Stimulated activated CD4-positive, alpha-beta T cell treated with anti-CD3 and anti-CD28 coated beads, Interleukin-15, amount 100 ng/mL, for 48 hours (primary cell): ENCODE data around the gene EXOC4.
"Not testable (repeated sequence)": the region's sequence is repeated elsewhere in the genome, so short reads cannot be mapped to it uniquely, and the experiment has no call there.

Experiments used
- DNase-seq, 2 donors: peaks; one replicate each; pipeline ENCODE4 v3.0.0-alpha.2; 2020; ENCODE audit warnings: low read depth in 2 of 2

Gene EXOC4

DNA sequence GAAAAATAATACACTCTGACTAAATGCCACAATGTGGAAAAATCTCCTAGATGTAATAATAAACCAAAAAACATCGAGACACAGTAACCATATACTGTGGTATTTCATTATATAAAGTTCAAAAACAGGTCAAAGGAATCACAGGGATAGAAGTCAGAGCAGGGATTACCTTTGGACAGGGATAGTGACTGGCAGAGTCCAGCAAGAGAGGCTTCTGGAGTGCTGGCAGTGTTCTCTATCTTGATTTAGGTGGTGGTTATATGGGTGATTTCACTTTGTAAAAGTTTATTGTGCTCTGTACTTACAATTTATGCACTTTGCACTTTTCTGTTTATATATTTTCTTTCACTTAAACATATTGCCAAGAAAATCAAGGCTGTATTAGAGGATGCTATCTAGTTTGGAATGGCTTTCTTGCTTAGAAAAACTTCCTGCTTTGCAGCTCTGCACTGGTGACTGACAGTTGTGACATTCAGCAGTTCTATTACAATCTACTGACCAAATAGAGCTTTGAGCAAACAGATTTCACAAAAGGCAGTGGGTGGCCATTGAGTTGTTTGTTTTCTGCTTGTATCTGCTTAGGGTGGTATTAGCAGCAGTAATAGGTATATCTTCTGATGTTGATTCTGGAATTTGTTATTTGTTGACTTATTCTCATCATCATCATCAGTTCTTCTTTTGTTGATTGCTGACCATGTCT, 610.6 kb downstream of the EXOC4 start:
- no peak for DNase-seq

DNA sequence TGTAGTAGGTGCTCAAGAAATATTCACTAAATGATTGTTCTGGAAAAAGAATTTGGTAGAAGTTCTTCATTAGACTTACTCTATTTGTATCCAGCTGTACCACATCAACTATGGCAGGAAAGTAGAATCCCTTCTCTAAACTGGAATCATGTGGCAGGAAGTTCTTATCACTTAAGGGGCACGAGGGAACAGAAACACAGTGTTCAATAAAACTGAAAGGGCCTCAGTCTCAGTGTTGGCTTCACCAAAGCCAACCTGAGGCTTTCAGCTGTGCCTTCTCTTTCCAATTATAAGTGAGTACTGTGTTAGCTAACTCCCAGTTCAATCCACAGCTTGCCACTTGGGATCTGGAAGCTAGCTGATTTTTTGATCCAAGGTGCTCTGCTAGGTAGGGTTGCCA, 616.7 kb downstream of the EXOC4 start:
- no peak for DNase-seq

GRCh38 chr7:133871757-133872156, 618.9 kb downstream of the EXOC4 start:
- DNase-seq, result no peak

DNA sequence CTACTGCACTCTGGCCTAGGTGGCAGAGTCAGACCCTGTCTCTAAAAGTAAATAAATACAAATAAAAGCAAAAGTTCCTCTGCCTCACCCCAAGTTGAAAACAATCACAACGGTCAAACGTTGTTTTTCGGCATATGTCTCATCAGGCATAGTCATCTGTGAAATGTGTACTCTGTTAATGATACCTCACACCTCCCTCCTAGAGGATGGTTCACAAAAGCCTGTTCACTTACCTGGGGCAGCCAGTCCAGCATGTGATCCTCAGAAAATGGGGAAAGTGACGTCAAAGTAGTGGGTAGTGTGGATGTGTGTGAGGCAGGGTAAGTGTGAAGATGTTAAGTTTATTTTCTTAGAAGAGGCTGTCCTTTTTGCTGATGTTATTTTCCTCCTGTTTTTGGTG, 620.3 kb downstream of the EXOC4 start:
- DNase-seq, result no peak

DNA sequence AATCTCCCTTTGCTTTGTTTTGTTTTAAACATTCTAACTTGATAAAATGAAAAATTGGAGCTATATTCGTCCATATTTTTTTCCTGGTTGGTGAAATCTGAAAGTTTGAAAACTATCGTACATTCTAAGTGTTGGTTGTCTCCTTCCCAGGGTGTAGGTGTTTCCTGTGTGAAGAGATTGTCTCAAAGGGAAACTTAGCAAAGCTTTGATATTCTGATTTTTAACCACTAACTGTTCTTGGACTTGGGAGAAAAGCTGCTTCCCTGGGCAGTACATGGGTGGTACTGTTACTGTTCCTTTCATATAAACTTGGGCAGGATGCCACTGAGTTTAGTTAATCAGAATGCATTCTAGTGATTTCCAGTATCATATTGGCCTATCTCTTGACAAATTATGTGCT, 620.8 kb downstream of the EXOC4 start:
- DNase-seq, result no peak

GRCh38 chr7:133883591-133883990, 630.7 kb downstream of the EXOC4 start:
- no peak for DNase-seq

- DNase-seq, result no peak
Measured at GRCh38 chr7:133885213-133885612, 632.3 kb downstream of the EXOC4 start.

- DNase-seq, result no peak
Measured at GRCh38 chr7:133886086-133886485, 633.2 kb downstream of the EXOC4 start.

- DNase-seq, result no peak
Measured at GRCh38 chr7:133886797-133887196, 633.9 kb downstream of the EXOC4 start.

DNA sequence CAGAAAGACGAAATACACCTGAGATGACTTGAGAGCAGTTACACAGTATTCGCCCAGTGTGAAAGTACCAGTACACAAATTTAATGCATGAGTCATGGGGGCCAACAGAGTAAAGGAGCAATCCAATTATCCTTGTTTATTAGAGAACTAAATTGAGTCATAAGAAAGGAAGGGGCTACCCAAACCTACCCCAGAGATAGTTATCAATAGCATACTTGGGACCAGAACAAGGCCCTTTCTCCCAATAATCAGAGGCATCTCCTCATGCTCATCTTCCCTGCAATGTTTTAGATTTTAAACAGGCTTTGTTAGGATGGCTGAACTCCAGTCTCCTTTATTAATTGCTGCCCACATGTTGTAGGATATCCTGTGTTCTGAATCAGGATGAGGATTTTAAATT, 634.6 kb downstream of the EXOC4 start:
- DNase-seq, result no peak

DNA sequence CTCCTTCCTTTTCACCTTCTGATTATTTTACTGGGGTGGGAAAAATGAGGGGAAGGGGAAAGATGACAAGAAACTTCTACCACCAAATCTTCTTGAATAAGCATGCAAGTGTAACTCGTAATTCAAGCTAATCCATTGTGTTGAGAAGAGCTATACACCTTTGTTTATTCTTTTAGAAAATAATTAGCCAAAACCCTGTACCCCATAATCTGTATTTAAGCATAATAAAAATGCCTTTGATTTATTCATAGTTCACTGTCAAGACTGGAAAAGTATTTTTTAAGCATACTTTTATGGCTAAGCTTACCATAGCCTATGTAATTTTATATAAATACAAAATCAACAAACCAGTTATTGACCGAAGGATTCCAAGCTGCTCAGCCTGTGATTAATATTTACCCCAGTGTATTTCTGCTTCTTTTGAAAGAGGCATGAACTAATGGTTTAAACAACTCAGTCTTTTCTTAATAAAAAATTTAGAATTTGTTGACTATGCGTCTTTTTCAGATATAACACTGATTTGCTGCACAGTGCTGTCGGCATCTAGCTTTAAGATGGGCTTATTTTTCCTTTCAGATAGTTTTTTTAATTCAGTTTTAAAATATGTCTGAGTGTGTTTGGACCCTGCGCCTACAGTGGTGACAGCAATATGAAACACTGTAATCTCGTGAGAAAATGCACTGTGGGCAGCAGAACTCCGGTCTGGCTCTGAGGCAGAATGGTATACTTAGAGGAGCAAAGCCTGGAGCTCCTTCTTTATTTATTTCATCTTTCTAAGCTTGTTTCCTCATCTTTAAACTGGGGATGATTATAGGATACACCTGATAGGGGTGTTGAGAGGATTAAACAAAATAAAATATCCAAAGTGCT, 635.4 kb downstream of the EXOC4 start:
- no peak for DNase-seq

- no peak for DNase-seq
Measured at GRCh38 chr7:133904776-133905175, 651.9 kb downstream of the EXOC4 start.

DNA sequence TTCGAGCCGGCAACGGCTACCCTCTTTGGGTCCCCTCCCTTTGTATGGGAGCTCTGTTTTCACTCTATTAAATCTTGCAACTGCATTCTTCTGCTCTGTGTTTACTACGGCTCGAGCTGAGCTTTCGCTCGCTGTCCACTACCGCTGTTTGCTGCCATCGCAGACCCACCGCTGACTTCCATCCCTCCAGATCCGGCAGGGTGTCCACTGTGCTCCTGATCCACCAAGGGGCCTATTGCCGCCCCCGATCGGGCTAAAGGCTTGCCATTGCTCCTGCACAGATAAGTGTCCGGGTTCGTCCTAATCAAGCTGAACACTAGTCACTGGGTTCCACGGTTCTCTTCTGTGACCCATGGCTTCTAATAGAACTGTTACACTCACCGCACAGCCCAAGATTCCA, 653.7 kb downstream of the EXOC4 start:
- not testable (repeated sequence) for DNase-seq

GRCh38 chr7:133910761-133911160, 657.9 kb downstream of the EXOC4 start:
- DNase-seq, result no peak

DNA sequence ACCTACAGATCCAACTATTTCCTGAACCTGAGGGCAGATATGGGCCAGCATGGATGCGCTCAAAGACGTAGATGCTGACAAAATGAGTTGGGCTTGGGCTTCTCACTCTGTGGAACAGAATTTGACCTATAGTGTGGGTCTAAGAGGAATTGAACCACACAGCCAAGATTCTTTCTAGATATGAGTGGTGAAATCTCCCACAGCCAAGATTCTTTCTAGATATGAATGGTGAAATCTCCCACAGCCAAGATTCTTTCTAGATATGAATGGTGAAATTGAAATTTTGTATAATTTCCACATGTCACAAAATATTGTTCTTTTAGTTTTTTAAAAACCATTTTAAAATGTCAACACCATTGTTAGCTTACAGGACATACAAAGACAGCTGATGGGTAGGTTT, 658.8 kb downstream of the EXOC4 start:
- no peak for DNase-seq

DNA sequence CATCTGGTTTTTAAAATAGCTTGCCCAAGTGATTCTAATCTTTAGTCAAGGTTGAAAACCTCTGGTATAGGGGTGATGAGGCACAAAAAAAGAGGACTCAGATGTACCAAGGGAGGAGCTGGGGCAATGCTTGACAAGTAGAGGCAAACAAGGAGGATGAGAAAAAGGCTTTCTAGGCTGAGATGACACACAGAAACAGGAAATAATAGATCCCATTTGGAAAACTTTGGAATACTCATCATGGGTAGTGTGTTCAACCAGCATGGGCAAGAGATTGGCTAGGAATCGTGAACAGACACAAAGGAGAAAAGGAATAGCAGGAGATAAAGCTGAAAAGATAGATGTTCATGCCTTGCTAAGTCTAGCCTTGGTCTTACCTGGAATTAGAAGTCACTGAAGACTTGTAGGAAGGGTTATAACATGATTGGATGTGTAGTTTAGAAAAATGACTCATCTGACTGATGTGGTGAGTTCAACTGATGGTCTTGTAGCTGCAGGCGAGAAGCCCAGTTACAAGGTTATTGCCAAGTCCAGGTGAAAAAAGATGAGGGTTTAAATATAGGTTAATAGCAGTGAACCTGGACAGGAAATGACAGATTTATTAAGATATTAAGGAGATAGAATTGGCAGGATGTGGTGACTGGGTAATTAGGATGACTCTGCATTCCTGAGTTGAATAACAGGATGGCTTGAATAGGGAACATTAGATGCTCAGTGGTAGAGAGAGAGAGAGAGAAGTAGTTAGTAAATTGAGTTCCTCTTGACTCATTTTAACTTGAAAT, 660.2 kb downstream of the EXOC4 start:
- no peak for DNase-seq

DNA sequence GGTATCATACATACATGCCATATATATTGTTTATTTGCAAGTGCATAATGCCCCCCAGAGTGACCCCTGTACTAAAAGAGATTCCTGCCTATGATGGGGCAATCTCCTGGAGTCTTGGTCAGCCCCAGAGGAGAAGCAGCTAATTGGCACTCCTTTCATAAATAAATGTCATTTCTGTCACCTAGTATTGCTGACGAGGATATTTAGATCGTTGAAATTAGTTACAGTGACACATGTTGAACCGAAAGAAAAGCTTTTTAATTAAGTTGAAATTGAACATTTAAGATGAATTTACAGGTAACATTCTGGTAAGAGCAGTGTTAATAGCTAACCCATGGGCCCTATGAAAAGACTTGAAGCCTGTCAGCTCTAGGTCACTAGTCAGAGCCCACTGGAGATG, 663.7 kb downstream of the EXOC4 start:
- no peak for DNase-seq

DNA sequence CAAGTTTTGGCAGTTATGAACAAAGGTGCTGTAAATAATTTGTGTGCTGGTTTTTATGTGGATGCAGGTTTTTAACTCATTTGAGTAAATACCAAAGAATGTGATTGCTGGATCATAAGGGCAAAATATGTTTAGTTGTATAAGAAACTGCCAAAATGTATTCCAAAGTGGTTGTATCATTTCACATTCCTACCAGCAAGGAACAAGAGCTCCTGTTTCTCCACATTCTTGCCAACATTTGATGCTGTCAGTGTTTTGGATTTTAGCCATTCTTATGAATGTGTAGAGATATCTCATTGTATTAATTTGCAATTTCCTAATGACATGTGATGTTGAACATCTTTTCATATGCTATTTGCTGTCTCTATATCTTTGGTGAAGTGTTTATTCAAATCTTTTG, 666.9 kb downstream of the EXOC4 start:
- DNase-seq, result no peak

- DNase-seq, result no peak
Measured at GRCh38 chr7:133921635-133922182, 668.8 kb downstream of the EXOC4 start.

DNA sequence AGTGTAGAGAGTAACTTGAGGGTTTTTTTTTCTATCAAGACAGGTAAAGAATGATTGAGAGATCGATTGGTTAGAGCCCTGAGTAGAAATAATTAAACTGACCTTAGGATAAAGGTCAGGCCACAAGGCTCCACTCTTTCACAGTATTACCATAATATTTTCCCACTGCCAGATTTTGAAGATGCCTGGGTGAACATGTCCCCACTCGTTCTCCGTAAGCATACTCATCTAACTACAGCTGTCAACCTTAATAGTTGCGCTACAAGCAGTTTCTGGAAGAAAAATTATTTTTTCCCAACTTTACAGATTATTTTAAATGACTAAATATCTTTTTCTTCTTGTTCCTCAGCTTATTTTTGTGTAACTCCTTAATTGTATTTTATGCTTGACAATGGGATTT, 671.1 kb downstream of the EXOC4 start:
- DNase-seq, result no peak

GRCh38 chr7:133931053-133931452, 678.2 kb downstream of the EXOC4 start:
- no peak for DNase-seq

DNA sequence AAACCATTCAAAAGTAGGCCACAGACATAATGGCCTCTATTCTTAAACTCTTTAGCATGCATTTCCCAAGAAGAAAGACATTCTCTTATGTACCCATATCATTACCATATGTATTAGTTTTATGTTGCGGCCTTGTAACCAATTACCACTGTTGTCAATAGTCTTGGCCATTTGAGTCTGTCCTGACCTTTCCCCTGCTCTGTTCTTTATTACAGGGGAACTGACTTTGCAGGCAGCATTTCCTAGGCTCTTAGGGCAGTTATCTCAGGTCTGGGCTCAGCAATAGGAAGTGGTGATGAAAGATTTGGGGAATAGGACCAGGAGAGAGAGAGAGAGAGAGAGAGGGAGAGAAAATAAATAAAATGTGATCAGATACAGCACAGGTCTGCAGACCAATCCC, 679.7 kb downstream of the EXOC4 start:
- no peak for DNase-seq
